GM12874 (cell line): Measurements from ENCODE around the gene MANEAL.

Experiments
- CTCF ChIP-seq: IDR thresholded peaks from 2 replicates; pipeline ENCODE4 v1.5.1; 2011; ENCODE audit warnings: low read depth, mild to moderate bottlenecking, control low read depth, low read length, moderate library complexity; ENCODE audit not compliant: insufficient read depth

The MANEAL gene

GRCh38 chr1:37849480-37849879, 55.8 kb downstream of the MANEAL start:
- no peak for TF ChIP-seq CTCF

- TF ChIP-seq CTCF = no peak
These were observed 56.8 kb downstream of the MANEAL start for GRCh38 chr1:37850352-37850955.
